Superior temporal gyrus (tissue), 1 donor: ENCODE measurements around the gene ANKRD12.

Source experiments
- DNase-seq: peaks from one replicate; pipeline ENCODE4 v3.0.0-alpha.2; 2016; ENCODE audit errors: extremely low spot score

The ANKRD12 gene

GRCh38 chr18:9184998-9185613, 48.5 kb downstream of the ANKRD12 start:
- no peak for DNase-seq

- no peak for DNase-seq
Measured at GRCh38 chr18:9188359-9189231, 52.0 kb downstream of the ANKRD12 start.

GRCh38 chr18:9189491-9189890, 52.9 kb downstream of the ANKRD12 start:
- no peak for DNase-seq

- no peak for DNase-seq
Measured at GRCh38 chr18:9191658-9192256, 55.2 kb downstream of the ANKRD12 start.

GRCh38 chr18:9193031-9193430, 56.5 kb downstream of the ANKRD12 start:
- DNase-seq: no peak

GRCh38 chr18:9196568-9196967, 60.0 kb downstream of the ANKRD12 start:
- DNase-seq: no peak

- DNase-seq: no peak
Measured at GRCh38 chr18:9199681-9200080, 63.1 kb downstream of the ANKRD12 start.

- no peak for DNase-seq
Measured at GRCh38 chr18:9201224-9201623, 64.6 kb downstream of the ANKRD12 start.

- DNase-seq: no peak
Measured at GRCh38 chr18:9204659-9205058, 68.1 kb downstream of the ANKRD12 start.

GRCh38 chr18:9206421-9206820, 69.8 kb downstream of the ANKRD12 start:
- no peak for DNase-seq

GRCh38 chr18:9209279-9209678, 72.7 kb downstream of the ANKRD12 start:
- peak; percentile 20 for DNase-seq

GRCh38 chr18:9210966-9211365, 74.4 kb downstream of the ANKRD12 start:
- DNase-seq: no peak

- no peak for DNase-seq
Measured at GRCh38 chr18:9211955-9212354, 75.4 kb downstream of the ANKRD12 start.

GRCh38 chr18:9215221-9215933, 78.8 kb downstream of the ANKRD12 start:
- DNase-seq: no peak

- DNase-seq: no peak
Measured at GRCh38 chr18:9216459-9216858, 79.9 kb downstream of the ANKRD12 start.

- no peak for DNase-seq
Measured at GRCh38 chr18:9217743-9218451, 81.3 kb downstream of the ANKRD12 start.

- no peak for DNase-seq
Measured at GRCh38 chr18:9221040-9221439, 84.5 kb downstream of the ANKRD12 start.

GRCh38 chr18:9221661-9222060, 85.1 kb downstream of the ANKRD12 start:
- no peak for DNase-seq

GRCh38 chr18:9223356-9223755, 86.8 kb downstream of the ANKRD12 start:
- DNase-seq: no peak

- no peak for DNase-seq
Measured at GRCh38 chr18:9226463-9226862, 89.9 kb downstream of the ANKRD12 start.

GRCh38 chr18:9231852-9232486, 95.4 kb downstream of the ANKRD12 start:
- DNase-seq: no peak
